K562 (cell line): ENCODE measurements around the gene GDF2. TPM values are rescaled to one million over a fixed set of nuclear protein-coding genes. Genes with fewer than 3 reads are reported as not detected.

Experiments used
- ARID3A ChIP-seq: IDR thresholded peaks from 2 replicates; pipeline ENCODE4 v1.6.1; 2012; ENCODE audit warnings: low read depth, low read length, improper control_type of control experiment, borderline replicate concordance
- ATF3 ChIP-seq, 2 experiments: fragments of 450-650 bp in 1 of 2; sonication (generic) in 1 of 2; formaldehyde crosslinking in 1 of 2; IDR thresholded peaks in 1 of 2; conservative IDR thresholded peaks in 1 of 2; 2 replicates each; pipeline versions ENCODE4 v1.6.1 to v1.8.1; 2016 to 2023; ENCODE audit warnings: mild to moderate bottlenecking in 2 of 2, moderate library complexity in 2 of 2, inconsistent platforms in 1 of 2, missing genetic modification reagents in 1 of 2
- E2F3 ChIP-seq: fragments of 250-450 bp; sonication (Bioruptor Pico); IDR thresholded peaks from 2 replicates; pipeline ENCODE4 v1.4.0; 2020; ENCODE audit warnings: mild to moderate bottlenecking
- E2F6 ChIP-seq, 2 experiments: IDR thresholded peaks; 2 replicates each; pipeline ENCODE4 v1.6.1; 2011; ENCODE audit warnings: borderline replicate concordance in 1 of 2, control low read depth in 1 of 2, low read depth in 1 of 2, low read length in 1 of 2, mild to moderate bottlenecking in 1 of 2, mixed read lengths in 1 of 2, moderate library complexity in 1 of 2; ENCODE audit not compliant: insufficient read depth in 1 of 2, insufficient read length in 1 of 2, poor library complexity in 1 of 2, severe bottlenecking in 1 of 2; ENCODE audit errors: extremely low read depth in 1 of 2
- FOXA3 ChIP-seq, 2 experiments: fragments of 450-650 bp in 1 of 2; sonication (generic) in 1 of 2; formaldehyde crosslinking; IDR thresholded peaks in 1 of 2; conservative IDR thresholded peaks in 1 of 2; 2 replicates each; pipeline versions ENCODE4 v1.4.0 to v1.8.0; 2020 to 2022; ENCODE audit warnings: mild to moderate bottlenecking in 2 of 2, missing genetic modification reagents in 1 of 2
- GTF2E2 ChIP-seq: fragments of 200-800 bp; sonication (Bioruptor generic); IDR thresholded peaks from 2 replicates; pipeline ENCODE4 v1.6.1; 2016; ENCODE audit warnings: missing genetic modification characterization, missing compliant biosample characterization
- HBP1 ChIP-seq: fragments of 450-650 bp; formaldehyde crosslinking; IDR thresholded peaks from 2 replicates; pipeline ENCODE4 v1.4.0; 2022; ENCODE audit warnings: missing genetic modification characterization
- MAZ ChIP-seq, 2 experiments: fragments of 450-650 bp in 1 of 2; sonication (generic) in 1 of 2; formaldehyde crosslinking; IDR thresholded peaks in 1 of 2; conservative IDR thresholded peaks in 1 of 2; 2 replicates each; pipeline versions ENCODE4 v1.4.0 to v1.5.0; 2020; ENCODE audit warnings: mild to moderate bottlenecking in 1 of 2, missing genetic modification reagents in 1 of 2
- RREB1 ChIP-seq: fragments of 250-450 bp; sonication (Bioruptor Pico); IDR thresholded peaks from 2 replicates; pipeline ENCODE4 v1.4.0; 2020
- SAFB ChIP-seq: fragments of 200-400 bp; formaldehyde crosslinking; IDR thresholded peaks from 2 replicates; pipeline ENCODE4 v1.6.1; 2017; ENCODE audit warnings: low read depth, low read length, borderline replicate concordance
- SIN3B ChIP-seq: fragments of 450-650 bp; IDR thresholded peaks from 2 replicates; pipeline ENCODE4 v1.6.1; 2017; ENCODE audit warnings: low read depth, mild to moderate bottlenecking, moderate library complexity
- ZNF3 ChIP-seq: fragments of 250-450 bp; sonication (Bioruptor Pico); IDR thresholded peaks from 2 replicates; pipeline ENCODE4 v1.5.0; 2021; ENCODE audit warnings: mild to moderate bottlenecking, moderate library complexity
- ZNF408 ChIP-seq: fragments of 250-450 bp; sonication (Bioruptor Pico); IDR thresholded peaks from 2 replicates; pipeline ENCODE4 v1.4.0; 2020; ENCODE audit warnings: low read depth, mild to moderate bottlenecking, moderate library complexity
- polyA plus RNA-seq, 8 experiments: library from polyadenylated mRNA; depleted of rRNA in 4 of 8; stranded (reverse) in 5 of 8; unstranded in 3 of 8; fragments of >200 nt; fragmentation: Nextera tagmentation in 2 of 8; fragmentation: Illumina TruSeq in 1 of 8; extraction: Ambion mirVana in 2 of 8; extraction: Trizol in 1 of 8; gene quantifications; 2 replicates each; pipeline versions ENCODE4 v1.2.1 to v1.2.3, GENCODE V29; 2011 to 2014; ENCODE audit warnings: inconsistent platforms in 1 of 8, missing spikeins in 1 of 8
- total RNA-seq, 7 experiments: library from RNA; depleted of rRNA in 6 of 7; stranded (reverse); fragments of >200 nt in 6 of 7; fragmentation: Illumina TruSeq in 2 of 7; extraction: Trizol in 2 of 7; gene quantifications; 2 replicates each; pipeline versions ENCODE4 v1.2.1 to v1.2.3, GENCODE V29; 2011 to 2021; ENCODE audit warnings: low replicate concordance in 1 of 7

GDF2 gene
- total and polyA plus RNA-seq, 9 of the 15 experiments (the other 6 are each of a cell fraction or from before 2014, with no cell fraction given), result 0.08 to 0.58 (median 0.27) TPM; not detected in 2

- peak; percentile 63; the same call in 1 of the 2 replicates for TF ChIP-seq RREB1 (CRISPR knock-in tag)
- TF ChIP-seq ARID3A, result no peak
- 0 out of 4 replicates have a peak, but pooled peaks have one; percentile 11 to 23 for TF ChIP-seq MAZ (CRISPR knock-in tag; conservative IDR thresholded peaks at IDR 0.05 in 1 of 2, IDR thresholded peaks at IDR 0.05 in 1 of 2)
- TF ChIP-seq HBP1 (CRISPR knock-in tag), result 0 out of 2 replicates have a peak, but pooled peaks have one; percentile 35
- no peak for TF ChIP-seq ZNF408 (CRISPR knock-in tag)
- 0 out of 2 replicates have a peak, but pooled peaks have one; percentile 20 for TF ChIP-seq E2F3 (CRISPR knock-in tag)
- no peak for TF ChIP-seq ZNF3 (CRISPR knock-in tag)
- peak in 1 of 2 experiments; percentile 19 for TF ChIP-seq E2F6 (IDR thresholded peaks at IDR 0.05; ENCODE audit: borderline replicate concordance in 1 of 2, extremely low read depth in 1 of 2, insufficient read depth in 1 of 2, insufficient read length in 1 of 2, low read depth in 1 of 2, low read length in 1 of 2, poor library complexity in 1 of 2, severe bottlenecking in 1 of 2)
- no peak for TF ChIP-seq ATF3 (IDR thresholded peaks at IDR 0.05)
- TF ChIP-seq ATF3 (CRISPR knock-in tag; conservative IDR thresholded peaks at IDR 0.05), result 0 out of 2 replicates have a peak, but pooled peaks have one; percentile 29
- no peak for TF ChIP-seq SAFB
- TF ChIP-seq GTF2E2, result no peak
- TF ChIP-seq FOXA3 (CRISPR knock-in tag; conservative IDR thresholded peaks at IDR 0.05 in 1 of 2, IDR thresholded peaks at IDR 0.05 in 1 of 2), result no peak
- TF ChIP-seq SIN3B, result no peak
These were observed 10.2 kb upstream of the GDF2 start (continued) for GRCh38 chr10:47311932-47312662.
